Coronary artery (tissue), 2 donors: ENCODE measurements around the gene CARD18.

Source experiments
- DNase-seq: peaks from one replicate; pipeline ENCODE4 v3.0.0-alpha.2; 2017; ENCODE audit warnings: low spot score
- H3K27ac ChIP-seq, 2 donors: fragments of 200-600 bp; sonication (generic); one replicate each; pipeline ENCODE4 v1.5.1; 2016 to 2019
- H3K4me3 ChIP-seq: fragments of 200-600 bp; sonication (generic); 2 replicates; pipeline ENCODE4 v1.5.1; 2016; ENCODE audit warnings: mild to moderate bottlenecking, moderate library complexity
- TF ChIP-seq, protein P1 (sequence below): fragments of 200-600 bp; sonication (generic); IDR thresholded peaks from one replicate; pipeline ENCODE4 v1.5.1; 2019; ENCODE audit warnings: antibody characterized with exemption

The CARD18 gene

DNA sequence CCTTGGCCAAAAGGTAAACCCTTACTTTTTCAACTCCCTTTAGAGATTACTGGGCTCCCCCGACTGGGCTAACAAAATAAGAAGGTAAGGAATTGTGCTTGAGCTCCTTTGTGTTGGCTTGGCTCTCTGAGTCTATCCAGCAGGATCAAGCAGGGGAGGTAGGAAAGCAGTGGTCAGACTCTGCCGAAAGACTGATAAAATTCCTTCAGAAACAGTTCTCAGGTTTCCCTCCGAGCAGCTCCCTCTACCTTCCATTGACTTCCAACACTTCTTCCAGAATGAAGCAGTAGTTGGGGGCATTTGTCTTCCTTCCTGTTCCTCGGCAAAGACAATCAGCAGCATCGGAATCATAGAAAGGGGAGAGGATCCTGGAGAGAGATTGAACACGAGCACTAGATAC lies 16.1 kb upstream of the CARD18 start:
- TF ChIP-seq, protein P1, sequence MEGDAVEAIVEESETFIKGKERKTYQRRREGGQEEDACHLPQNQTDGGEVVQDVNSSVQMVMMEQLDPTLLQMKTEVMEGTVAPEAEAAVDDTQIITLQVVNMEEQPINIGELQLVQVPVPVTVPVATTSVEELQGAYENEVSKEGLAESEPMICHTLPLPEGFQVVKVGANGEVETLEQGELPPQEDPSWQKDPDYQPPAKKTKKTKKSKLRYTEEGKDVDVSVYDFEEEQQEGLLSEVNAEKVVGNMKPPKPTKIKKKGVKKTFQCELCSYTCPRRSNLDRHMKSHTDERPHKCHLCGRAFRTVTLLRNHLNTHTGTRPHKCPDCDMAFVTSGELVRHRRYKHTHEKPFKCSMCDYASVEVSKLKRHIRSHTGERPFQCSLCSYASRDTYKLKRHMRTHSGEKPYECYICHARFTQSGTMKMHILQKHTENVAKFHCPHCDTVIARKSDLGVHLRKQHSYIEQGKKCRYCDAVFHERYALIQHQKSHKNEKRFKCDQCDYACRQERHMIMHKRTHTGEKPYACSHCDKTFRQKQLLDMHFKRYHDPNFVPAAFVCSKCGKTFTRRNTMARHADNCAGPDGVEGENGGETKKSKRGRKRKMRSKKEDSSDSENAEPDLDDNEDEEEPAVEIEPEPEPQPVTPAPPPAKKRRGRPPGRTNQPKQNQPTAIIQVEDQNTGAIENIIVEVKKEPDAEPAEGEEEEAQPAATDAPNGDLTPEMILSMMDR, result no peak
- no peak overlapping the region for H3K4me3 ChIP-seq
- no peak for DNase-seq
- no peak overlapping the region for H3K27ac ChIP-seq

DNA sequence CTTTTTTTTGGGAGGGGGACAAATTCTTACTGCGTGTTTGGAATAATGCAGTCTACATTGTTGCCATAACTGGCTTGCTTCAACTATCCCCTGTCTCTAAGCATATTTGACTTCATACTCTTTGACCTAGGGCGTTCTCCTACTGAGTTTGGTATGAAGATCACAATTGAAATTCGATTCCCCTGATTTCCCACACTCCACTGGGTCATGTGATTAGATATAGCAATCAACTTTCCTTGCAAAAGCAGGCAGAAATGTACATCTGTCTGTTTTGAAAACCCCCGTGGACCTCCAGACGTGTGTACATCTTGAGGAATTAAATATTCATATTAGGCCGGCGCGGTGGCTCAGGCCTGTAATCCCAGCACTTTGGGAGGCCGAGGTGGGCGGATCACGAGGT lies 13.8 kb upstream of the CARD18 start:
- H3K4me3 ChIP-seq, result no peak overlapping the region
- no peak overlapping the region for H3K27ac ChIP-seq
- DNase-seq, result no peak
- TF ChIP-seq, protein P1, result no peak

DNA sequence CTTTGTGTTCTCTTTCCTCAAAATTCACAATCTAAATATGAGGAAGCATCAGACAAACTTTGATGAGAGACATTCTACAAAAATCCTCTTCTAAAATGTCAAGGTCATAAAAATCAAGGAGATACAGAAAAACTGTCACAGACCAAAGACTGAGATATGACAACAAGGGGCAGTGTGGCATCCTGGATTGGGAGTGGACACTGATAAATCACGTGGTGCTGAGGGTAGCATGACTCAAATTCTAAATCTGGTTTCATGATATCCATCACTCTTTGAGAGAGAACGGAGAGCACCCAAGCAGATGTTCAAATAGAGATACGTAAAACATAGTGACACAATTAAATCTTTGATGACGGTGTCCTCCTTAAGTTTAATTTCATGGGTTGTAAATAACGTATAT lies 13.0 kb upstream of the CARD18 start:
- DNase-seq, result no peak
- TF ChIP-seq, protein P1, result no peak
- Histone ChIP-seq H3K4me3 (no peak overlapping the region), H3K27ac (no peak overlapping the region)

DNA sequence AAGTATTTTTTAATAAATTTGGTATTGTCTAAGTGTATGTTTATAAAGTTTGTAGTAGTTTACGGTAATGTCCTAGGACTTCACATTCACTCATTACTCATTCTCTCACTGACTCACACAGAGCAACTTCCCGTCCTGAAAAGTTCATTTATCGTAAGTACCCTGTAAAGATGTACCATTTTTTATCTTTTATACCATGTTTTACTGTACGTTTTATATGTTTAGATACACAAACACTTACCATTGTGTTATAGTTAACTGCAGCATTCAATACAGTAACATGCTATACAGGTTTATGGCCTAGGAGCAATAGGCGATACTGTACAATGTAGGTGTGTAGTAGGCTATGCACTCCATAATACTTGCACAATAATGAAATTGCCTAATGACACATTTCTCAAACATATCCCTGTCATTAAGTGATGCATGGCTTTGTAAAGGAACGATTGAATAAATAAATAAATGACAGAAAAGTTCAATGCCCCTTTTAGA lies 12.5 kb upstream of the CARD18 start:
- TF ChIP-seq, protein P1, result no peak
- no peak for DNase-seq
- H3K27ac ChIP-seq, result no peak overlapping the region

DNA sequence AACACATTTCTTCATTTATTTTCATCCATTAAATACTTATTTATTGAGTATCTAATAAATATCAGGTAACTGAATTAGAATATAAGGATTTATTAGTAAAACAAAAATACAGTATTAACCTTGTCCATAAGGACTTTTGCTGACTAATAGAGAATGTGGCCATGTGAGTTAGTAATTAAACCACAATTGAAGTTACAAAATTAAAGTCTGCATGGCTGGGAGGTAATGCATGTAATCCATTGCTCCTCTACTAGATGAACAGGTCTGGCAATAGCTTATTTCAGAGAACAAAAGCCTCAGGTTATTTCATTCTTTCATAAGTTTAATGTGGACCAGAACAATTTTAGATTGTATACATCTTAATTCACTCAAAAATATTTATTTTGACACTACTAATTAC lies 9.9 kb upstream of the CARD18 start:
- DNase-seq, result no peak
- no peak overlapping the region for H3K4me3 ChIP-seq
- TF ChIP-seq, protein P1, result no peak
- H3K27ac ChIP-seq, result no peak overlapping the region

More for the DNA sequence above, 12.5 kb upstream of the CARD18 start:
- no peak overlapping the region for H3K4me3 ChIP-seq

DNA sequence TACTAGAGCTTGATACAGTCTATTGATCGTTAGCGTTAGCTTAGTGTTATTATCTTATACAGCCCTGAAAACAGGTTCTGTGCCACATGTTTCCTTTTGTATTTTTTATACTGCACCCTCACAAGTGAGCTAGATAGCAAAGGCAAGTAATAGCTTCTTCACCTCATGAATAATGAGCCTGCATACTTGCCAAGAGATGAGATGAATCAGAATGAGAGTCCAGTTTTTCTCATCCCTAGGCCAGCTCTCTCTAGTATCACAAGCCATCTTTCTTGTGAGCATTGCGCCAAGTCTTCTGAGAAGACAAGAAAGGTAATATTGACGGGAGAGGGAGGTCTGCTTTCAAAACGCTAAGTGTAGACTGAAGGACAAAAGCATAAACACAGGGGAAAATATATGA lies 8.7 kb upstream of the CARD18 start:
- TF ChIP-seq, protein P1, result no peak
- H3K4me3 ChIP-seq, result no peak overlapping the region
- H3K27ac ChIP-seq, result no peak overlapping the region
- no peak for DNase-seq

DNA sequence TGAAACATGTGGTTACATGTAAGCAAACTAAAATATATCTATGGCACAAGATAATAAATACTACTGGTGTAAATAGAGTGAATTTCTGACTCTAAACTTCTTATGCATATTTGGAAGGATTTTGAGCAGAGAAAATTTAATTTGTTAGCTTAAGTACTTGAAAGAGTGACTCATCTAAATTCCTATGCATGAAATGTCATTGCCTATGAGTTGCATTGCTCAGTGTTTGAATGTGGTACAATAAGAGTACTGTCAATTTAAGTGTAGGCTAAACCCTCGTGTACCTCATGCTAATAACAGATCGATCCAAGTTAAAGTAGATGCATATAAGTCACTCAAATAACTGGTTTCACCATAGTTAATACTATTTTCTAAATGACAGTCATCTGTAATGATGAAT lies 5.3 kb upstream of the CARD18 start:
- no peak overlapping the region for H3K27ac ChIP-seq
- no peak for DNase-seq
- H3K4me3 ChIP-seq, result no peak overlapping the region
- TF ChIP-seq, protein P1, result no peak
